AG04450 (cell line): ENCODE measurements around the gene ARFGEF2. TPM values are rescaled to one million over a fixed set of nuclear protein-coding genes. Genes with fewer than 3 reads are reported as not detected.

Experiments
- CTCF ChIA-PET: fragments of 300-600, 350-600 bp; formaldehyde crosslinking; extraction: SDS; loops from one replicate; lab custom pipeline; 2022; ENCODE audit warnings: antibody characterized with exemption, inconsistent platforms; lab: Charles Lee
- POLR2A ChIA-PET: fragments of 350-600 bp; formaldehyde crosslinking; extraction: SDS; loops from one replicate; lab custom pipeline; 2021; ENCODE audit warnings: antibody characterized with exemption, inconsistent platforms; lab: Yijun Ruan, JAX
- DNase-seq: peaks from one replicate; pipeline ENCODE4 v3.0.0-alpha.2; 2011; ENCODE audit warnings: low read depth, low spot score
- H3K27ac ChIP-seq: one replicate; pipeline ENCODE4 v1.5.1; 2012; ENCODE audit warnings: low read depth, low read length, control low read depth
- H3K27me3 ChIP-seq: one replicate; pipeline ENCODE4 v1.6.0; 2012; ENCODE audit warnings: low read length; ENCODE audit not compliant: control insufficient read depth, insufficient read depth
- H3K4me3 ChIP-seq: 2 replicates; pipeline ENCODE4 v1.5.1; 2011; ENCODE audit warnings: mild to moderate bottlenecking, low read depth, low read length, control low read depth
- H3K9me3 ChIP-seq: 2 replicates; pipeline ENCODE4 v1.5.1; 2012; ENCODE audit warnings: low read length; ENCODE audit not compliant: control insufficient read depth, insufficient read depth
- CTCF ChIP-seq: IDR thresholded peaks from 2 replicates; pipeline ENCODE4 v1.5.1; 2011; ENCODE audit warnings: low read depth, low read length, control low read depth, inconsistent platforms
- polyA plus RNA-seq: library from polyadenylated mRNA; depleted of rRNA; stranded (reverse); fragments of >200 nt; gene quantifications from 2 replicates; pipeline ENCODE4 v1.2.3, GENCODE V29; 2011

Gene ARFGEF2
- polyA plus RNA-seq, 1 experiment = 22.3 TPM

DNA sequence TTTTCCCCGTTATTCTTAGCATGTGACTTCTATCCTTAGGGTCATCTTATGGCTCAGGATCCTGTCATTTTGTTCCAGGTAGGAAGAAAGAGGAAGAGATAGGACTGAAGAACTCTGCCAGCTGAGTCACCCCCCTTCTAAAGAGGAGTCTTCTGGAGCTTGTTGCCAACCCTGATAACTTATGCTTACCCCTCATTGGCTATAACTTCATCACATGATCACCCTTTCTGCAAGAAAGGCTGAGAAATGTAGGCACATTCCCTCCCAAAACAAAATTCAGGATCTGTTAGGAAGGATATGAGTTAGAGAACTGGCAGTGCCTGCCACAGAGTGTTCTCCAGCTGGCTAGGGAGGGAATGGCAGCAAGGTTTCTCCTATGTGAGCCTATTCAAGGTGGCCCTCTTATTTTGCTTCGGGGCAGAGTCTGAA is 35.6 kb downstream of the ARFGEF2 start:
- Histone ChIP-seq H3K27me3 (no peaks in the 10 kb centered on the region), H3K27ac (no peak overlapping the region), H3K4me3 (no peak overlapping the region), H3K9me3 (no peaks in the 10 kb centered on the region)
- CTCF ChIA-PET = no interaction called here
- DNase-seq = no peak
- no peak for TF ChIP-seq CTCF
- POLR2A ChIA-PET = no interaction called here

DNA sequence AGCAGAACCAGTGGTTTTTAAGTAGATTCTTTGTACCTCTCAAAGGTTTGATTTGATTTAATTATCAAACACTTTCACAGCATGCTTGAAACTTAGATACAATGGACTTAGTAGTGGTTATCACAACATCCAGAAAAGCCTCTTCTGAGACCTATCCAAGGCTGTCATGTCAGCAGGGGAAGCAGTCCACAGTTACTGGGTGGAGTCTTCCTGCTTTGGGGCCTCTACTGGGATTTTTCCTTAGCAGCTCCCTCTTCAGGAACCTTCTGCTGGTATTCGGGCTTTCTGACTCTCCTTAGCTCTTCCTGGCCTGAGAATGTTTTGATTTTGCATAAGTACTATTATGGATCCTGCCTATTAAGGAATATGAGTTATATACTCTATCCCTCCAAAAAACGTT is 36.0 kb downstream of the ARFGEF2 start:
- ChIA-PET CTCF (no interaction called here), POLR2A (no interaction called here)
- DNase-seq = no peak
- H3K4me3 ChIP-seq = no peak overlapping the region
- no peaks in the 10 kb centered on the region for H3K9me3 ChIP-seq
- no peak overlapping the region for H3K27ac ChIP-seq
- no peaks in the 10 kb centered on the region for H3K27me3 ChIP-seq
- no peak for TF ChIP-seq CTCF

DNA sequence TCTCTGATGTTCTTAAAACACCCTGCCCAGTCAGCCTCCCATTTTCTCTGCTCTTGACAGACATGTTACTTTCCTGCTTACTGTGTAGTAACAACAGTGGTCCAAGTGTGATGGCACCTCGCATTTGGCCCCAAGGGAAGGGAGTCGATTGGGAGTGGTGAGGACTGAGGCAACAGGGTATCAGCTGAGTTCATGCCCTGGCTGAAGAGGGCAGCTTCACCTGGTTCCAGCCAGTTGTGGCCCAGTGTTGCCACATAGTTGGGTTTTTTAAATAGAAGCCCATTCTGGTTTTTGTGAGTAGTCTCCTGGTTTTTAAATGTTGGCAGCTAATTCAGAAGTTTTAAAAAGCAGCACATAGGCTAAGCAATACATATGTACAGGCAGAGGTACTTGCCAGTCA is 37.2 kb downstream of the ARFGEF2 start:
- no peak for DNase-seq
- Histone ChIP-seq H3K9me3 (no peaks in the 10 kb centered on the region), H3K4me3 (no peak overlapping the region), H3K27me3 (no peaks in the 10 kb centered on the region), H3K27ac (no peak overlapping the region)
- POLR2A ChIA-PET = no interaction called here
- CTCF ChIA-PET = interaction anchor here (0.6 kb wide), 2 partner anchors 13 to 301 kb away, joined by 3 read pairs; no protein-coding TSS in a partner anchor
- no peak for TF ChIP-seq CTCF

DNA sequence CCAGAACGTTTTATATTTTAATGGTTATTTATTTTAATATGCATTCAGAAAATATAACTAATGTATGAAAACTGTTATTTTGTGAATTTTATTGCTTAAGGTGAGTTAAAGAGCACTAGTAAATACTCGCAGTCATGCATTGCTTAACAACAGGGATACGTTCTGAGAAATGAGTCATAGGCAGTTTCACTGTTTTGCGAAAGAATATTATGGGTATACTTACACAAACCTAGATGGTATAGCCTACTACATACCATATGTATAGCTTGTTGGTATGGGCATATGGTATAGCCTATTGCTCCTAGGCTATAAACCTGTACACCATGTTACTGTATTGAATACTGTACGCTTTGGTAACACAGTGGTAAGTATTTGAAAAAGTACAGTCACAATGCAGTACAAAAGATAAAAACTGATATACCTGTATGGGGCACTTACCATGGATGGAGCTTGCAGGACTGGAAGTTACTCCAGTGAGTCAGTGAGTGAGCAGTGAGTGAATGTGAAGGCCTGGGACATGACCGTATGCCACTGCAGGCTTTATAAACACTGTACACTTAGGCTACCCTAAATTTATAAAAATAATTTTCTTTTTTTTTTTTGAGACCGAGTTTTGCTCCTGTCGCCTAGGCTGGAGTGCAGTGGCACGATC is 38.5 kb downstream of the ARFGEF2 start:
- no peak for TF ChIP-seq CTCF
- CTCF ChIA-PET = no interaction called here
- H3K4me3 ChIP-seq = no peak overlapping the region
- POLR2A ChIA-PET = no interaction called here
- no peaks in the 10 kb centered on the region for H3K9me3 ChIP-seq
- no peaks in the 10 kb centered on the region for H3K27me3 ChIP-seq
- no peak for DNase-seq
- no peak overlapping the region for H3K27ac ChIP-seq

DNA sequence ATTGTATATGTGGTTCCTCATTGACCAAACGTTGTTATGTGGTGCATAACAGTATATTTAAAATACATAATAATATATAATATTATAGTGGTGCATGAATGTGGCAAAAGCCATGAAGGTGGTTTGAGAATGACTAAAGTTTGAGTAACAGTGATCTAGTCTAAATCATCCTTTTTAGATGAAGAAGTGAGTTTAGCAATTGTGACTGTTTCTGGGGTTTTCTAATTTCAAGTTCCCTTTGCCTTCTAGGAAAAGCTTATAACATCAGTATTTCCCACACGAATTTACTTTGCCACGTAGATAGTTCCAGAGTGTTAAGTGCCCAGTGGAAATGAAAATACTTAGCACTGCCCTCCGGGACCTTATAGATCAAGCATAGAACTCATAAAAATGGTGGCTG is 40.9 kb downstream of the ARFGEF2 start:
- POLR2A ChIA-PET = interaction anchor here (0.6 kb wide), 1 partner anchor 36 kb away, joined by 3 read pairs; no protein-coding TSS in a partner anchor

More for the DNA sequence above, 40.9 kb downstream of the ARFGEF2 start:
- no peak for TF ChIP-seq CTCF
- no peak for DNase-seq
- H3K27me3 ChIP-seq = no peaks in the 10 kb centered on the region
- CTCF ChIA-PET = interaction anchor here (0.9 kb wide), 2 partner anchors 8 to 305 kb away, joined by 3 to 5 read pairs; no protein-coding TSS in a partner anchor
- no peak overlapping the region for H3K27ac ChIP-seq
- no peak overlapping the region for H3K4me3 ChIP-seq
- no peaks in the 10 kb centered on the region for H3K9me3 ChIP-seq
